H1 (cell line): ENCODE results near the gene TXLNB. TPM values are rescaled to one million over a fixed set of nuclear protein-coding genes. Genes with fewer than 3 reads are reported as not detected.

Experiments used
- CTCF ChIA-PET: fragments of 300-600 bp; sonication (Branson Sonifier 250); formaldehyde crosslinking; loops from one replicate; lab custom pipeline; 2021; ENCODE audit not compliant: partially characterized antibody; lab: Charles Lee
- POLR2A ChIA-PET: fragments of 300-600 bp; sonication (Branson Sonifier 250); formaldehyde crosslinking; loops from one replicate; lab custom pipeline; 2021; ENCODE audit warnings: inconsistent platforms; ENCODE audit not compliant: partially characterized antibody; lab: Charles Lee
- DNase-seq, 2 experiments: peaks; one replicate each; pipeline versions ENCODE4 v3.0.0 to v3.0.0-alpha.2; 2010 to 2022; ENCODE audit warnings: low spot score in 2 of 2, low read depth in 1 of 2, mixed read lengths in 1 of 2
- FAIRE-seq: peaks from 2 replicates; lab custom pipeline; 2011; peaks lifted over from hg19 to GRCh38; lab: Jason Lieb, UNC
- H2AFZ ChIP-seq: 2 replicates; pipeline ENCODE4 v1.8.1; 2012; ENCODE audit warnings: low read length, inconsistent platforms
- H2AK5ac ChIP-seq: 2 replicates; pipeline ENCODE4 v1.6.1; 2013; ENCODE audit warnings: low read depth, low read length
- H2BK120ac ChIP-seq: replicated peaks from 2 replicates; pipeline ENCODE3; 2013; ENCODE audit warnings: low read depth, low read length, inconsistent platforms
- H2BK12ac ChIP-seq: 2 replicates; pipeline ENCODE4 v1.6.1; 2013; ENCODE audit warnings: low read depth, low read length
- H2BK15ac ChIP-seq: 2 replicates; pipeline ENCODE4 v1.6.1; 2013; ENCODE audit warnings: low read length
- H2BK20ac ChIP-seq: 2 replicates; pipeline ENCODE4 v1.6.1; 2013; ENCODE audit warnings: low read length
- H2BK5ac ChIP-seq: 2 replicates; pipeline ENCODE4 v1.6.1; 2013; ENCODE audit warnings: low read depth, low read length
- H3K14ac ChIP-seq: 2 replicates; pipeline ENCODE4 v1.6.1; 2013; ENCODE audit warnings: inconsistent platforms; ENCODE audit not compliant: insufficient read length
- H3K18ac ChIP-seq: 2 replicates; pipeline ENCODE4 v1.6.1; 2013; ENCODE audit warnings: low read length; ENCODE audit errors: extremely low read depth
- H3K23ac ChIP-seq: 2 replicates; pipeline ENCODE4 v1.6.1; 2013; ENCODE audit warnings: inconsistent platforms; ENCODE audit not compliant: insufficient read length
- H3K23me2 ChIP-seq: 2 replicates; pipeline ENCODE4 v1.6.1; 2013; ENCODE audit warnings: low read depth, low read length
- H3K27ac ChIP-seq: 2 replicates; pipeline ENCODE4 v1.6.1; 2011; ENCODE audit warnings: low read depth, low read length, inconsistent platforms
- H3K27me3 ChIP-seq, 4 experiments: replicated peaks in 1 of 4; 1 replicate in 1 of 4; 2 replicates in 3 of 4; pipeline versions ENCODE4 v1.6.1 to v1.8.1; 2011 to 2013; ENCODE audit warnings: low read length in 3 of 4, mild to moderate bottlenecking in 3 of 4, inconsistent platforms in 2 of 4, mixed read lengths in 2 of 4, moderate library complexity in 1 of 4; ENCODE audit not compliant: control insufficient read depth in 3 of 4, insufficient read depth in 3 of 4; ENCODE audit errors: extremely low read depth in 1 of 4
- H3K36me3 ChIP-seq, 4 experiments: 2 replicates each; pipeline versions ENCODE4 v1.6.1 to v1.8.1; 2011 to 2013; ENCODE audit warnings: mild to moderate bottlenecking in 4 of 4, low read length in 3 of 4, moderate library complexity in 2 of 4, control low read depth in 1 of 4, inconsistent platforms in 1 of 4; ENCODE audit not compliant: insufficient read depth in 4 of 4, control insufficient read depth in 2 of 4
- H3K4ac ChIP-seq: replicated peaks from 2 replicates; pipeline ENCODE3; 2013; ENCODE audit warnings: low read length, low read depth, mixed read lengths, inconsistent platforms; ENCODE audit not compliant: insufficient read length
- H3K4me1 ChIP-seq, 4 experiments: replicated peaks in 1 of 4; 1 replicate in 1 of 4; 2 replicates in 3 of 4; pipeline versions ENCODE4 v1.6.1 to v1.8.1; 2011 to 2013; ENCODE audit warnings: low read length in 3 of 4, inconsistent platforms in 2 of 4, mixed read lengths in 1 of 4; ENCODE audit not compliant: insufficient read depth in 4 of 4, control insufficient read depth in 3 of 4
- H3K4me2 ChIP-seq, 2 experiments: 2 replicates each; pipeline versions ENCODE4 v1.6.1 to v1.8.1; 2011 to 2013; ENCODE audit warnings: low read depth in 2 of 2, low read length in 2 of 2, control low read depth in 1 of 2, inconsistent platforms in 1 of 2, mild to moderate bottlenecking in 1 of 2; ENCODE audit not compliant: insufficient read depth in 1 of 2
- H3K4me3 ChIP-seq, 4 experiments: fragments of 200-600, 300-600 bp in 1 of 4; sonication (generic), shearing (Covaris generic), sonication (Bioruptor Twin) in 1 of 4; 2 replicates each; pipeline versions ENCODE4 v1.5.1 to v1.8.1; 2011 to 2016; ENCODE audit warnings: low read length in 4 of 4, low read depth in 3 of 4, control low read depth in 2 of 4, inconsistent platforms in 2 of 4, mild to moderate bottlenecking in 2 of 4, mixed read lengths in 1 of 4, moderate library complexity in 1 of 4; ENCODE audit not compliant: insufficient read depth in 2 of 4; ENCODE audit errors: extremely low read depth in 1 of 4
- H3K56ac ChIP-seq: replicated peaks from 2 replicates; pipeline ENCODE3; 2013; ENCODE audit warnings: low read depth, mild to moderate bottlenecking, mixed read lengths, low read length, inconsistent platforms; ENCODE audit not compliant: insufficient read length
- H3K79me1 ChIP-seq: 2 replicates; pipeline ENCODE4 v1.6.1; 2013; ENCODE audit warnings: low read depth, low read length, control low read depth
- H3K79me2 ChIP-seq, 2 experiments: 2 replicates each; pipeline versions ENCODE4 v1.6.1 to v1.8.1; 2012 to 2013; ENCODE audit warnings: low read length in 2 of 2, mild to moderate bottlenecking in 2 of 2, inconsistent platforms in 1 of 2; ENCODE audit not compliant: insufficient read depth in 2 of 2, control insufficient read depth in 1 of 2
- H3K9ac ChIP-seq, 4 experiments: replicated peaks in 1 of 4; 1 replicate in 1 of 4; 2 replicates in 3 of 4; pipeline versions ENCODE4 v1.6.1 to v1.8.1; 2011 to 2013; ENCODE audit warnings: low read depth in 3 of 4, low read length in 3 of 4, control low read depth in 2 of 4, mild to moderate bottlenecking in 2 of 4, moderate library complexity in 2 of 4, inconsistent platforms in 1 of 4; ENCODE audit errors: extremely low read depth in 1 of 4
- H3K9me3 ChIP-seq, 2 experiments: 2 replicates each; pipeline versions ENCODE4 v1.6.1 to v1.8.1; 2012 to 2013; ENCODE audit warnings: mild to moderate bottlenecking in 2 of 2, moderate library complexity in 2 of 2, control low read depth in 1 of 2, inconsistent platforms in 1 of 2, low read depth in 1 of 2, low read length in 1 of 2, mixed read lengths in 1 of 2; ENCODE audit not compliant: insufficient read depth in 2 of 2
- H4K20me1 ChIP-seq, 2 experiments: replicated peaks in 1 of 2; 2 replicates each; pipeline versions ENCODE3 to v1.8.1; 2011 to 2013; ENCODE audit warnings: inconsistent platforms in 2 of 2, low read length in 2 of 2, mild to moderate bottlenecking in 1 of 2; ENCODE audit not compliant: insufficient read depth in 2 of 2, control insufficient read depth in 1 of 2
- H4K5ac ChIP-seq: 2 replicates; pipeline ENCODE4 v1.6.1; 2013; ENCODE audit warnings: low read length, low read depth, mixed read lengths, inconsistent platforms; ENCODE audit not compliant: insufficient read length
- H4K8ac ChIP-seq: 2 replicates; pipeline ENCODE4 v1.8.0; 2013; ENCODE audit warnings: mild to moderate bottlenecking, moderate library complexity, low read length, inconsistent platforms; ENCODE audit not compliant: insufficient read depth; ENCODE audit errors: extremely low read depth
- H4K91ac ChIP-seq: replicated peaks from 2 replicates; pipeline ENCODE3; 2013; ENCODE audit warnings: low read length, mixed read lengths, inconsistent platforms; ENCODE audit not compliant: insufficient read length
- CBX5 ChIP-seq: fragments of 300-800, 300-1000 bp; sonication (generic); IDR thresholded peaks from 2 replicates; pipeline ENCODE4 v1.7.1; 2016; ENCODE audit warnings: antibody characterized with exemption, low read length, low read depth
- EZH2 ChIP-seq: fragments of 200-600 bp; sonication (generic); IDR thresholded peaks from 2 replicates; pipeline ENCODE4 v1.7.1; 2012; ENCODE audit warnings: low read depth, mild to moderate bottlenecking, moderate library complexity, low read length, inconsistent platforms; ENCODE audit not compliant: severe bottlenecking
- JUN ChIP-seq: IDR thresholded peaks from 2 replicates; pipeline ENCODE4 v1.6.1; 2011; ENCODE audit warnings: low read depth, mild to moderate bottlenecking, improper control_type of control experiment, low read length
- WGBS, 2 experiments: shearing (Covaris generic) in 1 of 2; methylation state at CpG; one replicate each; pipeline versions ENCODE4 v1.1.6 to v1.1.7; 2013 to 2015; ENCODE audit warnings: low lambda C conversion rate in 2 of 2, mixed read lengths in 2 of 2, inconsistent platforms in 1 of 2, low coverage in 1 of 2, missing lambda C conversion rate in 1 of 2; ENCODE audit not compliant: insufficient replicate concordance in 2 of 2, insufficient coverage in 1 of 2, insufficient read length in 1 of 2; ENCODE audit errors: extremely low coverage in 1 of 2, missing lambda C conversion rate in 1 of 2; 5-methylcytosine and 5-hydroxymethylcytosine counted together
- polyA plus RNA-seq, 7 experiments: library from polyadenylated mRNA; depleted of rRNA in 3 of 7; stranded (reverse) in 5 of 7; unstranded in 2 of 7; fragments of >200 nt in 5 of 7; fragments of 200-250 nt in 2 of 7; gene quantifications; 1 replicate in 5 of 7; 2 replicates in 1 of 7; 4 replicates in 1 of 7; pipeline versions ENCODE4 v1.2.1 to v1.2.3, GENCODE V29; 2011 to 2013; ENCODE audit warnings: missing spikeins in 2 of 7, mixed read lengths in 2 of 7
- total RNA-seq: library from RNA; stranded (reverse); fragmentation: NEBNext Ultra II Directional; extraction: Animal tissue kit (Norgen Biotek cat#: 25700); gene quantifications from 2 replicates; pipeline ENCODE4 v1.2.1, GENCODE V29; 2021
- TF ChIP-seq, protein P1 (sequence below): IDR thresholded peaks from 2 replicates; pipeline ENCODE4 v1.6.1; 2012; ENCODE audit warnings: inconsistent platforms

TXLNB gene
- total and polyA plus RNA-seq, 2 of the 8 experiments (the other 6 are each of a cell fraction or from before 2014, with no cell fraction given), result 0.05 to 0.17 TPM

DNA sequence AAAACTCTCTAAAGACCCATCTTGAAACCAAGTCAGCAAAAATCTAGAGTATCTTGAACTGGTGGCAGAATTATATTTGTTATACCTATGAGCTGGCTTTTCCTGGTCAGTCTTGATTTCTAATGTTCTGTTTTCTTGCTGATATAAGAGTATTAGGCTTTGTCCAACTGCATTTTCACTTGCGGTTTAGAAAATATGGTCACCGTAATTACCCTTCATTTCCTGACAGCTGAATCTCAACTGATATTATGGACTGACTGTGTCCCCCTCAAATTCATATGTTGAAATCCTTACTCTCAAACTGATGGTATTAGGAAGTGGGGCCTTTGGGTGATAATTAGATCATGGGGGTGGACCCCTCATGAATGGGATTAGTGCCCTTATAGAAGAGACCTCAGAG is 72.1 kb downstream of the TXLNB start:
- H3K4me2 ChIP-seq, result no peak overlapping the region
- no peaks in the 10 kb centered on the region for H3K79me1 ChIP-seq
- no peak overlapping the region for H2BK12ac ChIP-seq
- no peak overlapping the region for H3K27ac ChIP-seq
- H2BK120ac ChIP-seq, result no peak overlapping the region
- no peak overlapping the region for H3K56ac ChIP-seq
- no peak overlapping the region for H2AK5ac ChIP-seq
- H3K9ac ChIP-seq, result no peak overlapping the region
- CTCF ChIA-PET, result interaction anchor here (0.7 to 7.0 kb wide), 32 partner anchors 9 to 403 kb away, joined by 3 to 68 read pairs (median 4); partner anchors contain the start of gene CITED2
- H3K4ac ChIP-seq, result no peak overlapping the region
- no peaks in the 10 kb centered on the region for H3K23me2 ChIP-seq
- no peak for DNase-seq
- no peaks in the 10 kb centered on the region for H4K20me1 ChIP-seq
- H3K4me1 ChIP-seq, result no peaks in the 10 kb centered on the region
- no peak overlapping the region for H3K14ac ChIP-seq
- H3K9me3 ChIP-seq, result no peaks in the 10 kb centered on the region
- no peak overlapping the region for H4K91ac ChIP-seq
- no peaks in the 10 kb centered on the region for H3K79me2 ChIP-seq
- no peak overlapping the region for H2BK15ac ChIP-seq
- no peak overlapping the region for H3K4me3 ChIP-seq
- no peak overlapping the region for H3K23ac ChIP-seq
- no peak overlapping the region for H3K18ac ChIP-seq
- no peak overlapping the region for H4K5ac ChIP-seq
- POLR2A ChIA-PET, result interaction anchor here (0.9 to 1.0 kb wide), 3 partner anchors 25 to 148 kb away, joined by 3 to 4 read pairs (median 3); no protein-coding TSS in a partner anchor
- no peak overlapping the region for H4K8ac ChIP-seq
- FAIRE-seq, result no peak
- peak overlapping the region; percentile 81; the same call in 1 of the 2 replicates for H2AFZ ChIP-seq
- 89% methylated on average over 2 of the region's 2 CpGs; no CpG with 5 or more reads in 1 of the 2 experiments for WGBS, 2 experiments
- no peak overlapping the region for H2BK20ac ChIP-seq
- H2BK5ac ChIP-seq, result no peak overlapping the region
- TF ChIP-seq CBX5, result no peak
- no peak for TF ChIP-seq EZH2
- TF ChIP-seq JUN, result no peak
- TF ChIP-seq, protein P1, sequence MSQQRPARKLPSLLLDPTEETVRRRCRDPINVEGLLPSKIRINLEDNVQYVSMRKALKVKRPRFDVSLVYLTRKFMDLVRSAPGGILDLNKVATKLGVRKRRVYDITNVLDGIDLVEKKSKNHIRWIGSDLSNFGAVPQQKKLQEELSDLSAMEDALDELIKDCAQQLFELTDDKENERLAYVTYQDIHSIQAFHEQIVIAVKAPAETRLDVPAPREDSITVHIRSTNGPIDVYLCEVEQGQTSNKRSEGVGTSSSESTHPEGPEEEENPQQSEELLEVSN, result no peak
- no peaks in the 10 kb centered on the region for H3K36me3 ChIP-seq
- no peaks in the 10 kb centered on the region for H3K27me3 ChIP-seq
